HG03280 (cell line): ENCODE measurements around the gene ZNF512B.
"Not testable (repeated sequence)": the region's sequence is repeated elsewhere in the genome, so short reads cannot be mapped to it uniquely, and the experiment has no call there.

Experiments
- ATAC-seq: cut with Tn5 transposase; IDR thresholded peaks from one replicate; pipeline ENCODE4 v1.9.1; 2021; ENCODE audit warnings: mild to moderate bottlenecking, moderate library complexity; ENCODE audit not compliant: unreplicated experiment

Gene ZNF512B, protein sequence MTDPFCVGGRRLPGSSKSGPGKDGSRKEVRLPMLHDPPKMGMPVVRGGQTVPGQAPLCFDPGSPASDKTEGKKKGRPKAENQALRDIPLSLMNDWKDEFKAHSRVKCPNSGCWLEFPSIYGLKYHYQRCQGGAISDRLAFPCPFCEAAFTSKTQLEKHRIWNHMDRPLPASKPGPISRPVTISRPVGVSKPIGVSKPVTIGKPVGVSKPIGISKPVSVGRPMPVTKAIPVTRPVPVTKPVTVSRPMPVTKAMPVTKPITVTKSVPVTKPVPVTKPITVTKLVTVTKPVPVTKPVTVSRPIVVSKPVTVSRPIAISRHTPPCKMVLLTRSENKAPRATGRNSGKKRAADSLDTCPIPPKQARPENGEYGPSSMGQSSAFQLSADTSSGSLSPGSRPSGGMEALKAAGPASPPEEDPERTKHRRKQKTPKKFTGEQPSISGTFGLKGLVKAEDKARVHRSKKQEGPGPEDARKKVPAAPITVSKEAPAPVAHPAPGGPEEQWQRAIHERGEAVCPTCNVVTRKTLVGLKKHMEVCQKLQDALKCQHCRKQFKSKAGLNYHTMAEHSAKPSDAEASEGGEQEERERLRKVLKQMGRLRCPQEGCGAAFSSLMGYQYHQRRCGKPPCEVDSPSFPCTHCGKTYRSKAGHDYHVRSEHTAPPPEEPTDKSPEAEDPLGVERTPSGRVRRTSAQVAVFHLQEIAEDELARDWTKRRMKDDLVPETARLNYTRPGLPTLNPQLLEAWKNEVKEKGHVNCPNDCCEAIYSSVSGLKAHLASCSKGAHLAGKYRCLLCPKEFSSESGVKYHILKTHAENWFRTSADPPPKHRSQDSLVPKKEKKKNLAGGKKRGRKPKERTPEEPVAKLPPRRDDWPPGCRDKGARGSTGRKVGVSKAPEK

DNA sequence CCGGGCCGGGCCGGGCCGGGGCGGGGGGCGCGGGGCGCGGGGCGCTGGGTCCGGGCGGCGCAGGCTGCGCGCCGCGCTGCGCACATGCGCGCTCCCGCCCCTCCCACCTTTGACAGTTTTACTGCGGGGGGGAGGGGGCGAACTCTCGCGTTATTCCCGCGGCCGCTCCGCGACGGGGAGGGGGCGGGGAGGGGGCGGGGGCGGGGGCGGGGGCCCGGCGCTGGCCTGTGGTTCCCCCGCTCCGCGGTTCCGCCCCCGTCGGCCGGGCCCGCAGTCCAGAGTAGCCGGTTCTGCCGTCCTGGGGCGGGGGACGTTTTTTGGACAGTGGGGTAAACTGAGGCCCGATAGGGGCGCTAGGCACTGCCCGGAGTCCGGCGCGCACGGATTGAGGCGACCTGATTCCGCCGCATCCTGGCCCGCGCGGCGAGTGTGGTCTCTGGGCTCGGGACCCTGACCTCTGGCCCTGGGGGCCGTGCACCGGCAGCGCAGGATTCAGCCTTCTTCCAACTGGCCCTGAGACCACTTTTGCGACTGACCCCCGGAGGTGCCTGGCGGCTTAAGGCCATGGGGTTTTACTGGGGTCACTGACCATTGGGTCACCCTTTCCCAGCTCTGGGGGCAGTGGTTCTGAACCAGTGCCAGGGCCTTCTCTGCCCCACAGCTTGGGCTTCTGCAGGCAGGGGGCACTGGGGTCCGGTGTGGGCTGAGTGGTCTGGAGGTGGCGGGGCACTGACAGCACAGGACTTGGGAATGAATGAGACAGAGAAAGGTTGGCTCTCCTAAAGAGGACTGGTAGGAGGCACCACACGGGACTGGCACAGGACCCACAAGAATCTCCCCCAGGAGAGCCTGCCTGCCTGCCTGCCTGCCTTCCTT, at the start of gene ZNF512B:
Gene ZNF512B, minus strand, starts transcription at position 93 of the 876 bp plus-strand sequence. CDS start 1,980 bp downstream, outside the sequence.
- no peak for ATAC-seq

DNA sequence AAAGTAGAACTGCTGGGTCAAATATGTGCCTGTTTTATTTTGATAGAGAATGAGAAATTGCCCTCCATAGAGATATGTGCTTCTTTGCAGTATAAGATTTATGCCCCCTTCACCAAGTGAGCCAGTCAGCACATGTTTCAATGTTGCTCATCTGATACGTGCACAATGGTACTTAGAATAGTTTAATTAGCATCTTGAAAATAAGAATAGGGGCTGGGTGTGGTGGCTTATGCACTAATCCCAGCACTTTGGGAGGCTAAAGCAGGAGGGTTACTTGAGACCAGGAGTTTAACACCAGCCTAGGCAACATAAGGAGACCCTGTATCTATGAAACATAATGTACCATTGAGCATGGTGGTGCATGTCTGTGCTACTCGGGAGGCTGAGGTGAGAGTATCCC, 45.9 kb upstream of the ZNF512B start:
- no peak for ATAC-seq

DNA sequence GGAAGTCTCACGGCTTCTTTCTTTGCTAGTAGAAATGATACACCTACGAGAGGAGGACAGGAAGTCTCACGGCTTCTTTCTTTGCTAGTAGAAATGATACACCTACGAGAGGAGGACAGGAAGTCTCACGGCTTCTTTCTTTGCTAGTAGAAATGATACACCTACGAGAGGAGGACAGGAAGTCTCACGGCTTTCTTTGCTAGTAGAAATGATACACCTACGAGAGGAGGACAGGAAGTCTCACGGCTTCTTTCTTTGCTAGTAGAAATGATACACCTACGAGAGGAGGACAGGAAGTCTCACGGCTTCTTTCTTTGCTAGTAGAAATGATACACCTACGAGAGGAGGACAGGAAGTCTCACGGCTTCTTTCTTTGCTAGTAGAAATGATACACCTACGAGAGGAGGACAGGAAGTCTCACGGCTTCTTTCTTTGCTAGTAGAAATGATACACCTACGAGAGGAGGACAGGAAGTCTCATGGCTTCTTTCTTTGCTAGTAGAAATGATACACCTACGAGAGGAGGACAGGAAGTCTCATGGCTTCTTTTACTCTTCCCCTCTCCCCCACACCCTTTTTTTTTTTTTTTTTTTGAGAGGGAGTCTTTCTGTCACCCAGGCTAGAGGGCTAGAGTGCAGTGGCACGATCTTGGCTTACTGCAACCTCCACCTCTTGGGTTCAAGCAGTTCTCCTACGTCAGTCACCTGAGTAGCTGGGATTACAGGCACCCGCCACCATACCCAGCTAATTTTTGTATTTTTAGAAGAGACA, 42.8 kb upstream of the ZNF512B start:
- ATAC-seq: not testable (repeated sequence)

DNA sequence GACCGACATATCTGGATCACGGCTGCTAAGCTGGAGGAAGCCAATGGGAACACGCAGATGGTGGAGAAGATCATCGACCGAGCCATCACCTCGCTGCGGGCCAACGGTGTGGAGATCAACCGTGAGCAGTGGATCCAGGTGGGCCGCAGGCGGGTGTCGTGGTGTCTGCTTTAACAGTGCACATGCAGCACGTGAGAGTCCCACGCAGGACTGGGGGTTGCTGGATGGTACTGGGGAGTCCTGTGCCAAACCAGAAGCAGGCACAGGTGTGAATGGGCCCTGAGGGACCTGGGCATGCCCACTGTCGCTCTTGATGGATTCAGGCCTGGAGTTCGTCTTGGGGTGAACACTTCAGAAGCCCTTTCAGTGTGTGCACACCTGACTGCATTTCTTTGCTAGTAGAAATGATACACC, 41.6 kb upstream of the ZNF512B start:
- no peak for ATAC-seq

DNA sequence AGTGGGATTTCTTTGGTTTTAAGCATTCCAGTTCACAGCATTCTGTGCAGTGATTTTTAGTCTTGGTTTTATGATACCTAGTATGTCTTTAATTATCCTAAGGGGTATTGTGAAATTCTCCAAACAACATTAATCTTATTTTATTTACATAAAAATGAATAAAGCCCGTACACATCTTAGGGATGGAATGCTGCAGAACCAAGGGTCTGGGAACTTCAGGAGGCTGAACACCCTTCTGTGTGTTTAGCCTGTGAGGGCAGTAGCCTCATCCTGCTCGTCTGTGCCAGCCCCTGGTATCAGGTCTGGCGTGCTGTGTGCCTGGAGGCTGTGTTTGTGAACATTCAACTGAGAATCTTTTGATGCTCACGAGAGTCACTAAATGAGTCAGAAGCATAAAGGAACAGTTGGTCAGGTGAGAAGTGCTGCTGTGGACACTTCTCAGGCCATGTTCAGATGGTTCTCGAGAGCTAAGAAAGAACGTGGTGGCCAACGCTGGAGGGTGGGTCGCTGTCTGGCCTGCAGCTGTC, 41.0 kb upstream of the ZNF512B start:
- ATAC-seq: no peak

DNA sequence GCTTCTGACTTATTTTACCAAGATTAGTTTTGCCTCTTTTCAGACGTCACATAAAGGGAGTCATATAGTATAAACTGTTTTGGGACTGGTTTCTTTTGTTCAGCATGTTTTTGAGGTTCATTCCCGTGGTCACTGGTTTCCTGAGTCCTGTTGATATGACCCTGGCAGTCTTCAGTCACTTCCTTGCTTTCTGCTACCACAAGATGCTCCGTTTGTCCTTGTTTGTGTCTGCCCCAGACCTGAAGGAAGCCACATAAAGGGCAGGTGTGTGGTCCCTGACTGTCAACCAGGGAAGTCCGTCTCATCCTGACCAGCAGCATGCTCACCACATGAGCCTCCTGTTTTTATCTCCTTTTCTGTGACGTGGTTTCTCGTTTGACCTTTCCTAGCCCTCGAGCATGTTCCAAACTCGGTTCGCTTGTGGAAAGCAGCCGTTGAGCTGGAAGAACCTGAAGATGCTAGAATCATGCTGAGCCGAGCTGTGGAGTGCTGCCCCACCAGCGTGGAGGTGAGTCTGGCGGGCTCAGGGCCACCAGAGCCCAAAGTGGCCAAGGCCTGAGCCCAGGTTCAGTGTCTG, 40.2 kb upstream of the ZNF512B start:
- ATAC-seq: no peak

DNA sequence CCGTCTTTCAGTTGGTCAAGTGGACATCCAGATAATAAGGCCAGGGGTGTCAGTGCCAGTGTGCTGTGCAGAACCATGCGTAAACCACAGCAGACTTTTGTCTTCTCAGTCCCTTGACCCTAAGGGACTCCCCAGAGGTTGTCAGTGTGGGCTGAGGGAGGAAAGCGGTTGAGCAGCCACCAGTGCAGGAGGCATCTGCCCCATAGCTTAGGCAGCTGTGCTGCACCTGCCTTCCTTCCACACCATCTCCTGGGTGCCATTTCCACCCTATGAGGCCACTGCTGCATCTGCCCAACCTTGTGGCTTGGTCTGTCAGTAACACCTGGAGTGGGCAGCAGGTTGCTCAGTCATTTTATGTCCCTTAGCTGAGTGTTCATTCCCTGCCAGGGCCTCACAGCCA, 37.2 kb upstream of the ZNF512B start:
- no peak for ATAC-seq

DNA sequence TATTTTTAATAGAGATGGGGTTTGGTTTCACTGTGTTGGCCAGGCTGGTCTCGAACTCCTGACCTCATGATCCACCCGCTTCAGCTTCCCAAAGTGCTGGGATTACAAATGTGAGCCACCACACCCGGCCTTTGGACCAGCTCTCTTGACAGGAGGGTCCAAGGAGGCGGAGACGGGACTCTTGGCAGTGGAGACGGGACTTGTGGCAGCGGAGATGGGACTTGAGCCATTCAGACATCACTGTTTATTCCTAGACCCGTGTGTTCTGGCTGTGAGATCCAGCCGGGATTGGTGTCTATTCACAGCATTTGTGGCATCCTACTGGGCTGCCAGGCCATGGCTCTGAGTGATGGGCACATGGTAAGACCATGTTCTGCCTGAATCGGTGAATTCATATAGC, 36.8 kb upstream of the ZNF512B start:
- ATAC-seq: no peak

DNA sequence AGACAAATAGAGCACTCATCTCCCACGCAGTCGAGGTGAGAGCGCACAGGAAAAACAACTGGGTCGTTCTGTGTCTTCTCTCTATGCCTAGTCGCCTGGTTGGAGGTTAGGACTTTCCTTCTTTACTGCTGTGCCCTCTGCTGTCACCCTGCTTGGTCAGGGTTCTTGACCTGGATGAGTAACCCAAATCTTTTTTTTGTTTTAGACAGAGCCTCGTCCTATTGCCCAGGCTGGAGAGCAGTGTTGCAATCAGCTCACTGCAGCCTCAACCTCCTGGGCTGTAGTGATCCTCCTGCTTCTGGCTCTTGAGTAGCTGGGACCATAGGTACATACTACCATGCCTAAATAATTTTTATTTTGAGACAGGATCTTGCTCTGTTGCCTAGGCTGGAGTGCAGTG, 35.7 kb upstream of the ZNF512B start:
- no peak for ATAC-seq

DNA sequence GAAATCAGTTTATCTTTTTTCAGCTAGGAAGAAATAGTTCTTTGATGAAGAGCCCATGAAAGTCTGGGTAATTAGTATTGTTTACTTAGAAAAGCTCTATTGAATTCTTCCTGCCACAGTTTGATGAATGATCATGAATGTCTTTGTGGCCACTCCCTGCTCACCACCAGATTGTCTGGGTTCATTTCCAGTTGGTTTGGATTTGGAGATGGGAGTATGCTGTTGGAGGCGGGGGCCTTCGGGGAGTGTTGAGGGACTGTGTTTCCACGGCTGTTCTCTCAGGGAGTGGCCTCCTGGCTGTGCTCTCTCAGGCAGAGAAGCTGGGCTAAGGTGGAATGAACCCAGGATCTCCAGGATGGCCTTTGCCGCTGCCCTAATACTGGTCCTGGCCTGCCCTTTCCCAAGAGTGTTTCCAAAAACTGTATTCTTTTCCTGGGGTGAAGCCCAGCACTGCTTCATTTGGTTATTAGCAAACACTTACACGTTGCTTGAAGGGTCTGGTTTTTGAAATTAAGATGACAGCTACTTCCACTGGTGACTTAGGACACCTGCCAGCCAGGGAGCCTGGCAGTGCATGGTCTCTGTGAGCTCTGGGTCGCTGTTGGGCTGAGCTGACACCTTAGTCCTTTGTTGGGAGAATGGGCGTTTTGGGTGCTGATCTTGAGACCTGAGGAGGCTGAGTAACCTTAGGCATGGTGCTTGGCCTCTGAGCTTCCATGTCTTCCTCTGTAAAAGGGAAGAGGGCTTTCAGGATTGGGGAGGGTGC, 34.4 kb upstream of the ZNF512B start:
- ATAC-seq: no peak

DNA sequence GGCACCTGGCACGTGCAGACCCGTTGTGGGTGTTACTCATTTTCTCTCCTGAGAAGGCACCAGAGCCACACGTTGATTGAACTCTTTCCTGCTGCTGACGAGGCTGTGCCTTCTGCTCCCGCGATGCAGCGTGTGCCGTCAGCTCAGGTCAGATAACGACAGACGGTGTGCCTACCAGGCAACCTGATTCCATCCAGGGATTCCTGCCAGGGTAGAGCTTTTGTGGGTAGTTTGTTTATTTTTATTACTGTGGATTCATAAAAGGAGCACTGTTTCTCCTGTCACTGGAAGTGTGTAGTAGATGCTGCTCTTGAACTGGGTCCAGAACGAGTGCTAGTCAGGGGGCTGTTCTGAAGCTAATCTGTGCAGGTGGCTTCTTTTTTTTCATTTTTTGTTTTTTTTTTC, 31.9 kb upstream of the ZNF512B start:
- no peak for ATAC-seq

DNA sequence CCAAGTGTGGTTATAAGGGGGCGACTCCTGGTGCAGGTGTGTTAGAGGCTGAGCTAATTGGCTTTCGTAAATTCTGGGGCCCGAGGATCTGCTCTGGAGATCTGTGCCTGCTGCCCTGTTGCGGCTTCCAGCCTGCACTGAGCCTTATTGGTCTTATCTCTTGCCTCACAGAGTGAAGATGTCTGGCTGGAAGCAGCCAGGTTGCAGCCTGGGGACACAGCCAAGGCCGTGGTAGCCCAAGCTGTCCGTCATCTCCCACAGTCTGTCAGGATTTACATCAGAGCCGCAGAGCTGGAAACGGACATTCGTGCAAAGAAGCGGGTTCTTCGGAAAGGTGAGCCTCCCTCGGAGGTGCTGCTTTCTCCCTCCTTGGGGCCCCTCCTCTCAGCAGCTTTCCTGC, 31.2 kb upstream of the ZNF512B start:
- ATAC-seq: no peak

DNA sequence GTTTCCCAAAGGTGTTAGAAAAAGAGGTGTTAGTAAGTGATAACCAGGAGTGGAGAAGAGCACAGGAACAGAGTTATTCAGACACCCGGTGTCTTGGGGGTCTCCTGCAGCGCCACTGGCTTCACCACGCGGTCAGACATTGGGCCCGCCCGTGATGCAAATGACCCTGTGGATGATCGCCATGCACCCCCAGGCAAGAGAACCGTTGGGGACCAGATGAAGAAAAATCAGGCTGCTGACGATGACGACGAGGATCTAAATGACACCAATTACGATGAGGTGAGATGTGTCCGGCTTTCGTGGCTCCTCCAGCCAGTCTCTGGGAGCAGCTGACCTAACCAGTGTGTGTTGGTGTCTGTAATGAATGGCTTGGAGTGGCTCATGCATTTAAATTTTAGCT, 13.2 kb upstream of the ZNF512B start:
- no peak for ATAC-seq

DNA sequence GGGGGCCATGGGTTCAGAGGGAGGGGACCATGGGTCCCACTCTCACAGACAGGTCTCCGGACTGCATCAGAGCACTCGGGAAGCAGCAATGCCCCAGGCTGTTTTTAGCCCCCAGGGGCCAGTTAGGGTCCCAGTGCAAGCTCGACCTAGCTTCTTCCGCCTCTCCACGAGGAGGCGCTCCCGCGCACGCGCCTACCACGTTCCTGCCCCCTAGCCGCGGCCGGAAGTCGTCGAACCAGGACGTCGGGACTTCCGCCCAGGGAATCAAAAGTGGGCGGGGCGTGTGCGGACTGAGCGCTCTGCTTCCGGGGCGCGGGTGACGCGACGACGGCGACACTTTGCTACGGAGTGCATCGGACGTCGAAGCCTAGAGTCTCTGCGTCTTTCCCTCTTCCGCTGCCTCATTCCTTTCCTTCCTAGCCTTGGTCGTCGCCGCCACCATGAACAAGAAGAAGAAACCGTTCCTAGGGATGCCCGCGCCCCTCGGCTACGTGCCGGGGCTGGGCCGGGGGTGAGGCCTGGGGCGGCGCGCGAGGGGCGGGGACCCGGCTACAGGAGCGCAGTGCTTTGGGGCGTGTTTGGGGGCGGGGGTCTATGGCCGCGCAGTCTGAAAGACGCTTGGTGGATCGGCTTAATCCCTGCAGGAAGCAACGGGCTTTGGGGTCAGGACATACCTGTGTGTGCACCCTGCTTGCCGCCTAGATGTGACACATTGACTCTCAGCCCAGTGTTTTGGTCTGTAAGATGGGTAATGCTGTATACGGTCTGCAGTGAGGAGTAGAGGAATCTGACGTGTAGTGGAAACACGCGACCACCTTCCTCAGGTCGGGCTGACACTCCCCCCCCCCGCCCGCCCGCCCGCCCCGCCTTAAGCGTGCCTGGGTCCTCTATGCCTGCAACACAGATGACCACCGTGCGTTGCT, 11.3 kb upstream of the ZNF512B start, which contains the start of gene PRPF6:
Gene PRPF6, plus strand, starts transcription at position 327 of the 923 bp plus-strand sequence. Its CDS starts 114 bp downstream, at position 441.
- peak; percentile 68 for ATAC-seq

DNA sequence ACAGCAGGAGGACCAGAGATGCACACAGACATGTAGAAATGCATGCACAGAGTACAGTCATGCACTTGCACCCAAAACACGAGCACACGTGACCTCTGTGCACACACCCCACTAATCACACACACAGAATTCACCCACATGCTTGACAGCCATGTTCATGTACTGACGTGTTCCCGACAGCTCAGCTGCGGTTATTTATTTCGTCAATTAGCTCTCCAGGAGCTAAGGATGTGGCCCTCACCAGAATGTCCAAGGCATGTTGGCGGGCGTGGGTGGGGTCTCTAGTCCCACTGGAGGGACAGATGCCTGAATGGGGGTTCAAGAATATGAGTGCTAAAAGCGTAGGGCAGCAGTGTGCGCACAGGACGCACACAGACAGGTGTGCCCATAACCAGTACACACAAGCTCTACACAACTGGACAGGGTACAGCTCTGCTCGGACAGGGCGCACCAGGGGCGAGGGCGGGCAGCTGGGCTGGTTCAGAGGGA, 10.6 kb upstream of the ZNF512B start:
- peak; percentile 5 for ATAC-seq

DNA sequence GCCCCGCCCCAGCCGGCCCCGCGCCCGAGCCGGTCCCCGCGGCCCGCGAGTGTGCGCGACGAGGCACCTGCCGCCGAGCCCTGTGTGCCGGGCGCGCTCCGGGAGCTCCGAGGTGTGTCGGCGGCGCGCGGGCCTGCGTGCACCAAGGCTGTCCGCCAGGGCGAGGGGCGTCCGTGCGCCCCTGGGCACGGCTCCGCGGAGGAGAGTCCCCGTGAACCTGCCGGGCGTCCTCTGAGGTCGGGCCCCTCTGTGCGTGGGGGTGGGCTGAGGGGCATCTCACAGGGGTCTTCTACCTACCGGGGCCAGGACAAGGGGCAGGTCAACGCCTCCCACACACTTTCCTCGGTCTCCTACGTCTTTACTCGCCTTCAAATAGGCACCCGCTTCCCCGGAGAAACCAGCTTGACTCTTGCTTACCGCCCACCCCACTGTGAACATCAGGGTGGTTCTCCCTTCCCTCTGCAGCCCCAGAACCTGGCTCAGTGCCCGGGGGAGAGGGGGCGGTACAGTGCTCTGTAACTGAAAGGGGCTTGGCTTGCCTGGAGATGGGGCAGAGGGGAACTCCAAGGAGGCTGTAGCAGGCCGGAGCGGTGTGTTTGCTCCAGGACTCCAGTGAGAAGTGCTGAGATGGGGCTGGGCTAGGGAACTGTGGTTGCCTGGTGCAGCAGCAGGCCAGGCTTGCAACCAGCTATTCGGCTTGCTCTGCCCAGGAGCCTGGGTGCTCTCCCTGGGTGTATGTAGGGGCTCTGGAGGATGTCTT, 10.0 kb upstream of the ZNF512B start, which contains the start of gene SAMD10:
Gene SAMD10, minus strand, starts transcription at position 86 of the 760 bp plus-strand sequence. CDS start 175 bp downstream, outside the sequence.
- peak; percentile 25 for ATAC-seq

DNA sequence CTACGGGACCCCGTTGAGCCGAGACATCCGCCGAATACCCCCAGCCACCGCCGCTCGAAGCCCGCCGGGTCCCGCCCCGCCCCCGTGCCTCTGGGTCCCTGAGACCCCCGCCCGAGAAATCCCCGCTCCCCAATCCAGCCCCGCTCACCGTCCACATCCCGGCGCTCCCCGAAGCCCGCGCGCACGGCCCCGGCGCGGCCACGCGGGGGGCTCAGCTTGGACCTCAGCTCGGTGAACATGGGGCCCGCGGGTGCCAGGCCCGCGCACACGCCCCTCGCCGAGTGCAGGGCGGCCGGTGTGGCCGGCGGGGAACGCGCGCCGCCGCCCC, 9.5 kb upstream of the ZNF512B start:
- ATAC-seq: no peak
